ENCODE results near the gene NPC2.

The NPC2 gene

DNA sequence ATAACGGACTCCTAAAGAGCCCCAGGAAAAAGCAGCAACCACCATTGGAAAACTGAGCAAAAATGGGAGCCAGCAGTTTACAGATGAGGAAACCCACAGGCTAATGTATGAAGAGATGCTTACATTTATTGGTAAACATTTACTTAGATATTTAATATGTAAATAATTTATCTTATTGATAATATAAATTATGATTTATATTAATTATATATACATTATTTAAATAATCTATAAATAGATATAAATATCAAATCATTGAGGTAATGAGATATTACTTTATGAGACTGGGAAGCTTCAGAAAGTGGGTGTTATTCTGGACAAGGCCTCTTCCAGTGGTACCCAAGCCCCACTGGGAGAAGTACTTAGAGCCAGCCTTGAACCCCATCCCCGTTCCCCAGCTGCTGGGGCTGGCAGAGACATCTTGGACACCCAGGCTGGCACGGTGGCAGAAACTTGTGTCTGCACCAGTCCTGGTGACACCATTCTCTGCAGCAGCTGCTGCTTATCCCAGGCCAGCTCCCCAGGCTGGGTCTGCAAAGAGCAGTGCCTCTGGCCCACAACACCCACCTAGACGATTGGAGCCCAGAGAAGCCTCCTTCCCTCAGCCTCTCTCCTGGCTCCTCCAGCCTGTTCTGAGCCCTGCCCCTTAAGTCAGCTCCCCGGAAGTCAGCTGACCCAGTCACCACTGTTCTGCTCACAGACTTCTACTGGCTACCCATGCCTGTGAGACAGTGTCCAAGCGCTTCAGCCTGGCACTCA, 26.4 kb upstream of the NPC2 start:
- WGBS, 2 experiments = 90 to 91% methylated on average over 6 of the region's 6 CpGs
- Histone ChIP-seq H3K27ac (ENCODE audit: insufficient read depth, low read depth, low read length, poor library complexity, severe bottlenecking) (no peak overlapping the region), H3K9me3 (ENCODE audit: control insufficient read depth, low read length) (no peaks in the 10 kb centered on the region), H3K36me3 (ENCODE audit: control insufficient read depth, insufficient read depth, low read length) (no peaks in the 10 kb centered on the region), H3K4me3 (ENCODE audit: insufficient read depth, low read depth, low read length) (no peak overlapping the region), H3K27me3 (ENCODE audit: control insufficient read depth, insufficient read depth, low read length, poor library complexity, severe bottlenecking) (no peaks in the 10 kb centered on the region), H3K4me1 (ENCODE audit: control insufficient read depth, insufficient read depth, low read length) (peaks cover 20% of the 10 kb centered on the region)

DNA sequence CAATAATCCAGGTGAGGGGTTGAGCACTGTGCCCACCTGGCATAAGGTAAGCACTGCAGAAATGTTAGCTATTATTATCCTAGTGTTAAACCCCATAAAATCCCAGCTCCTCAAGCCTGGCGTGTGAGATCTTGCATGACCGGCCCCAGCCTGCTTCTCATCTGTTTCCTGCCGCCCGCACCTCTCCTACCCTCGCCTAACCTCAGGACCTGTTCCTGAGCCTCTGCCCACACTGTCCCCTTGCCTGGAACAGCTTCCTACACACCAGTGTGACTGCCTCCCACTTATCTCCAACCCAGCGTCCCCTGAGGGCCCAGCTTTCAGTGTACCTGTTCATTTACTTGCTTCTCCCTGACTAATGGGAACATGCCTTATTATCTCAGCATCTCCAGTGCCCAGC, 25.1 kb upstream of the NPC2 start:
- H3K4me3 ChIP-seq (ENCODE audit: insufficient read depth, low read depth, low read length) = no peak overlapping the region
- no peaks in the 10 kb centered on the region for H3K27me3 ChIP-seq (ENCODE audit: control insufficient read depth, insufficient read depth, low read length, poor library complexity, severe bottlenecking)
- H3K4me1 ChIP-seq (ENCODE audit: control insufficient read depth, insufficient read depth, low read length) = peaks cover 10% of the 10 kb centered on the region
- H3K27ac ChIP-seq (ENCODE audit: insufficient read depth, low read depth, low read length, poor library complexity, severe bottlenecking) = no peak overlapping the region
- H3K9me3 ChIP-seq (ENCODE audit: control insufficient read depth, low read length) = no peaks in the 10 kb centered on the region
- H3K36me3 ChIP-seq (ENCODE audit: control insufficient read depth, insufficient read depth, low read length) = no peaks in the 10 kb centered on the region
- 93% methylated on average over 6 of the region's 6 CpGs for WGBS, 2 experiments

DNA sequence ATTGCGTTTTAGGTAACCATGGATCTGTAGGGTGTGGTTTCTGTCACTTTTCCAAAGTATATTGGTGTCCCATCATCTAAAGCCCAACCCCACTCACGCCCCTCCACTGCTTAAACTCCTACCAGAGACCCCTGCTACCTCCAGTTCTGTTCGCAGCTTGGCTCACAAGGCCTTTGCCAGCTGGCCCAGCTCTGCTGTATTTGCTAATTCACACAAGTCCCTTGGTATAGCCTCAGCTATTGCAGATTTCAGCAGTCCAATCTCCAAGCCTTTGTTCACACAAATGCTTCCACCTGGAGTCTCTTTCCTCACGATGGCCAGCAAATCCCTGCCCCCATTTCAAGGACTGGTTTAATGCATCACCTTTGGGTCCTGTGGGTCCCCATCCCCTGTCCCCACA, 24.6 kb upstream of the NPC2 start:
- H3K4me1 ChIP-seq (ENCODE audit: control insufficient read depth, insufficient read depth, low read length) = peaks cover 10% of the 10 kb centered on the region
- 91 to 92% methylated on average over 4 of the region's 4 CpGs for WGBS, 2 experiments
- no peaks in the 10 kb centered on the region for H3K27me3 ChIP-seq (ENCODE audit: control insufficient read depth, insufficient read depth, low read length, poor library complexity, severe bottlenecking)
- H3K36me3 ChIP-seq (ENCODE audit: control insufficient read depth, insufficient read depth, low read length) = no peaks in the 10 kb centered on the region
- no peak overlapping the region for H3K4me3 ChIP-seq (ENCODE audit: insufficient read depth, low read depth, low read length)
- H3K9me3 ChIP-seq (ENCODE audit: control insufficient read depth, low read length) = no peaks in the 10 kb centered on the region
- no peak overlapping the region for H3K27ac ChIP-seq (ENCODE audit: insufficient read depth, low read depth, low read length, poor library complexity, severe bottlenecking)

DNA sequence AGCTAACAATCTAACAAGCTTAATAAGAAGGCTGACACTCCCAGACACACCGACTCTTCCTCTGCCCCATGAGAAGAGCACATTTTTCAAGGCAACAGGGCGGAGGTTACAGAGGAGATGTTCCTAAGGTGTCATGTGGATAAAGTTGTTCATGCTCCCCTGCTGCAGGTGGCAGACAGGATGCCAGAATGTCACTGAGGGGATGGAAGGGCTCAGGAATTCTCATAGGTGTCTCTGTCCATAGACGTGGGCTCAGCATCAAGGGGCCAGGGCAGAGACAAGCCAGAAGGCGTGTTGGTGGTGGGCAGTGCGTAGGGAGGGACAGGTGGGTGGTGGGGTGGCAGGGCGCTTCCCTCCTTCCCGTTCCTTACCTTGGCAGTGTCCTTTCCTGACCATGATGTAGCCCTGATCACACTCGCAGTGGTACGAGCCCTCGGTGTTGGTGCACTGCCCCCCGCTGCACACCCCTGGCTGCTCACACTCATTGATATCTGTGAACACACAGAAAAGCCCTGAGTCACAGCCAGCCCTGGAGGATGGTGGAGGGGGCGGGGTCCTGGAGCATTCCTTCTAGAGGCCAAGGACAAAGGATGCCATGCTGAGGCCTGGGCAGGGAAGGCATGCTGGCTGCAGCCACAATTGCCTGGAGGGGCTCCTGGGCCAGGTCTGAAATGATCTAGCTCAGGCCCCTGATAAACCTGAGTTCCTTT, 23.5 kb upstream of the NPC2 start:
- Histone ChIP-seq H3K4me3 (ENCODE audit: insufficient read depth, low read depth, low read length) (no peak overlapping the region), H3K27ac (ENCODE audit: insufficient read depth, low read depth, low read length, poor library complexity, severe bottlenecking) (no peak overlapping the region), H3K4me1 (ENCODE audit: control insufficient read depth, insufficient read depth, low read length) (peaks cover 11% of the 10 kb centered on the region), H3K36me3 (ENCODE audit: control insufficient read depth, insufficient read depth, low read length) (no peaks in the 10 kb centered on the region), H3K27me3 (ENCODE audit: control insufficient read depth, insufficient read depth, low read length, poor library complexity, severe bottlenecking) (no peaks in the 10 kb centered on the region), H3K9me3 (ENCODE audit: control insufficient read depth, low read length) (no peaks in the 10 kb centered on the region)
- 75 to 82% methylated on average over 12 of the region's 12 CpGs for WGBS, 2 experiments

DNA sequence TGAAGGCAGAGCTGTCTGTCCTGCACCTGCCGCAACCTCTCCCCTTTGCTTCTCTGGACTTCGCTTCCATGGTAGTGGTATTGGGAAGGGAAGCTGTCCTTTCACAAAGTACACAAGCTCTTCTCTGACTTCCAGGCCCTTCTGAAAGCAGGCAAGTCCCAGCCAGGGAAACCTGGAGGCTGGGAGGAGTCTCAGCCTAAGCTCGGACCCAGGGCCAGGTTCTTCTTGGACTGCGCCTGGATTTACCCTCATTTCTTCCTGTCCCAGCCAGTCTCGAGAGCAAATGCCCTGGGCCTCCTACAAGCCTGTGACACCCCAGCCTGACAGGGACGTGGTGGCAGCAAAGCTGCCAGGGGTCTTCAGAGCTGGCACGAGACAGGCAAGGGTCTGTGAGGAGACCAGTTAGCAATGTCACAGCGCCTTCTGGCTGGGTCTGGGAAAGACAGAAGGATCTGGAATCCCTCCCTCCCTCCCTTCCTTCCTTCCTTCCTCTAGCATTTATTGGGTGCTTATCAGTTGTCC, 22.8 kb upstream of the NPC2 start:
- H3K27ac ChIP-seq (ENCODE audit: insufficient read depth, low read depth, low read length, poor library complexity, severe bottlenecking) = no peak overlapping the region
- no peaks in the 10 kb centered on the region for H3K36me3 ChIP-seq (ENCODE audit: control insufficient read depth, insufficient read depth, low read length)
- H3K9me3 ChIP-seq (ENCODE audit: control insufficient read depth, low read length) = no peaks in the 10 kb centered on the region
- H3K27me3 ChIP-seq (ENCODE audit: control insufficient read depth, insufficient read depth, low read length, poor library complexity, severe bottlenecking) = no peaks in the 10 kb centered on the region
- H3K4me3 ChIP-seq (ENCODE audit: insufficient read depth, low read depth, low read length) = no peak overlapping the region
- WGBS, 2 experiments = 93 to 96% methylated on average over 7 to 8 of the region's 8 CpGs
- H3K4me1 ChIP-seq (ENCODE audit: control insufficient read depth, insufficient read depth, low read length) = peaks cover 17% of the 10 kb centered on the region

DNA sequence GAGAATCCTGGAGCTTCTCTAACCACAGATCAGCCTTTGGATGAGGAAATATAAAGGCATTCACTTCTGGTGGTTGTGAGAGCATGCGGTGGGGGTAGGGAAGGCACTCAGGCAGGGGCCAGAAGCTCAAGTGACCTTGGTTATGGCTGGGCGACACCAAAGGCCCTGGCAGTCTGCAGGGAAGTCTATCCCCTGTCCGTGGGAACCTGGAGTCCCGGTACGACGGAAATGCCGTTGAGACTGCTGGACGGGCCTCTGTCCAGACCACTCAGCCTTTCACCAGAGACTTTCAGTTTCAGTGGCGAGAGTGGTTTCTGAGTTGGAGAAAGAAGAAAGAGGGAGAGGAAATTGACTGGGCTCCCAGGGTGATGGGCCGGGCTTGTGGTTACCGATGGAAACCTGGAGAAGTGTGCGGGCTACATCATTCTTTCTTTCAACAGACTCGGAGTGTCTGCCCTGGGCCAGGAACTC, 21.4 kb upstream of the NPC2 start:
- H3K36me3 ChIP-seq (ENCODE audit: control insufficient read depth, insufficient read depth, low read length) = no peaks in the 10 kb centered on the region
- H3K4me3 ChIP-seq (ENCODE audit: insufficient read depth, low read depth, low read length) = no peak overlapping the region
- 72 to 76% methylated on average over 12 to 13 of the region's 13 CpGs for WGBS, 2 experiments
- H3K27me3 ChIP-seq (ENCODE audit: control insufficient read depth, insufficient read depth, low read length, poor library complexity, severe bottlenecking) = no peaks in the 10 kb centered on the region
- H3K4me1 ChIP-seq (ENCODE audit: control insufficient read depth, insufficient read depth, low read length) = peaks cover 32% of the 10 kb centered on the region
- H3K9me3 ChIP-seq (ENCODE audit: control insufficient read depth, low read length) = no peaks in the 10 kb centered on the region
- no peak overlapping the region for H3K27ac ChIP-seq (ENCODE audit: insufficient read depth, low read depth, low read length, poor library complexity, severe bottlenecking)

DNA sequence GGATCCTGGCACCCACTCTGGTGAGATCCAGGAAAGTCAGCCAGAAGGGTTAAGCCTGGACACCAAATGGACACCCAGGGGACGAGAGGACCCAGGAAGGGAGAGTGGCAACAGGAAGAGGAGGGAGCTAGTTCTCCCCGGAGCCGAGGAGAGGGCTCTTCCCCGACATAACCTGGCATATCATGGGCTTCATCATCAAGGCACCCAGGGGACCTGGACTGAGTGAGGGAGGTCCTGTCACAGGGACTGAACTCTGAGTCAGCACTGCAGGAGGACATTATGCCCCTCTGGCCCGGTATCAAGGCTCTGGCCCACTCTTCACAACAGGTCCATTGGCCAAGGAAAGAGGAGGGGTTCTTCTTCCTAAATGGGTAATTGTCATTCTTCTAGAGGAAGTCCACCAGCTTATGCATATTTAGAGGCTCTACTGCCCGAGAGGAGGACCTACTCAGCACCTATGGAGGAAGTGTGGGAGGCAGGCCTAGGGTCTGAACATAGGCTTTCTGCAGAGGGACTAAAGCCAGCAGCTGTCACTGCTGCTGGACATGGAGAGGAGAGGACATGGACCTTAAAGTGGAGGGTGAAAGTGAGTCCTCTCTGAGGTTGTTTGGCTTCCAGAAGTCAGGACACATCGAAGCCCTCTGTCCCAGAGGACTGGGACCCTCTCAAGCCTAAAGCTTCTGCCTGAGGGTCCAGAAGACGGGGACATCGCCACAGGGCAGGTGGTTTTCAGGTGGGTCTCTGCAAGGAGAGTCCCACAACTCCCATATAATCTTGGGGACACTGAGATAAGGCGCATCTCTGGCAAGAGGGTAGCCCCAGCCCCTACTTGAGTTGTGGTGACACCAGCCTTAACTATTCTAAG, 19.1 kb upstream of the NPC2 start:
- H3K4me1 ChIP-seq (ENCODE audit: control insufficient read depth, insufficient read depth, low read length) = peaks cover 44% of the 10 kb centered on the region
- no peaks in the 10 kb centered on the region for H3K9me3 ChIP-seq (ENCODE audit: control insufficient read depth, low read length)
- H3K4me3 ChIP-seq (ENCODE audit: insufficient read depth, low read depth, low read length) = no peak overlapping the region
- WGBS, 2 experiments = 84 to 86% methylated on average over 10 of the region's 10 CpGs
- no peaks in the 10 kb centered on the region for H3K27me3 ChIP-seq (ENCODE audit: control insufficient read depth, insufficient read depth, low read length, poor library complexity, severe bottlenecking)
- H3K27ac ChIP-seq (ENCODE audit: insufficient read depth, low read depth, low read length, poor library complexity, severe bottlenecking) = no peak overlapping the region
- H3K36me3 ChIP-seq (ENCODE audit: control insufficient read depth, insufficient read depth, low read length) = no peaks in the 10 kb centered on the region

DNA sequence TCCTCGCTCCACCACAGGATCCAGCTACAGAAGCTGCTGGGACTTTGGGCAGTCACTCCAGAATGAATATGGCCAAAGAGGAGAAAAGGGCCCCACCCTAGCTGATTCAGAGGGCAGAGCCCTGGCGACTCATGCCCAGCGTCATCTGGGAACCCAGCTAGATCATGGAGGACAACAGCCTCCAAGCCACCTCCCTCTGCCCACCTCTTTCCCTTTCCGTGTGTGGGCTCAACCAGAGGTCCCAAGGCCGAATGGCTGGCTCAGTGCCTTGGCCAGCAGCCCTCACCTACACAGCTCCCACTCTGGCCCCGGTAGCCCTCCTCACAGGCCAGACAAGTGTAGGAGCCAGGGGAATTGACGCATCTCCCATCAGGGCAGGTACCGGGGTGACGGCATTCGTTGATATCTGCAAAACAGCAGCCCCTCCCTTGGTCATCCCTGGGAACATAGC, 17.9 kb upstream of the NPC2 start:
- Histone ChIP-seq H3K36me3 (ENCODE audit: control insufficient read depth, insufficient read depth, low read length) (no peaks in the 10 kb centered on the region), H3K27ac (ENCODE audit: insufficient read depth, low read depth, low read length, poor library complexity, severe bottlenecking) (no peak overlapping the region), H3K4me3 (ENCODE audit: insufficient read depth, low read depth, low read length) (no peak overlapping the region), H3K27me3 (ENCODE audit: control insufficient read depth, insufficient read depth, low read length, poor library complexity, severe bottlenecking) (no peaks in the 10 kb centered on the region), H3K9me3 (ENCODE audit: control insufficient read depth, low read length) (no peaks in the 10 kb centered on the region), H3K4me1 (ENCODE audit: control insufficient read depth, insufficient read depth, low read length) (peaks cover 39% of the 10 kb centered on the region)
- 73 to 81% methylated on average over 10 of the region's 10 CpGs for WGBS, 2 experiments

DNA sequence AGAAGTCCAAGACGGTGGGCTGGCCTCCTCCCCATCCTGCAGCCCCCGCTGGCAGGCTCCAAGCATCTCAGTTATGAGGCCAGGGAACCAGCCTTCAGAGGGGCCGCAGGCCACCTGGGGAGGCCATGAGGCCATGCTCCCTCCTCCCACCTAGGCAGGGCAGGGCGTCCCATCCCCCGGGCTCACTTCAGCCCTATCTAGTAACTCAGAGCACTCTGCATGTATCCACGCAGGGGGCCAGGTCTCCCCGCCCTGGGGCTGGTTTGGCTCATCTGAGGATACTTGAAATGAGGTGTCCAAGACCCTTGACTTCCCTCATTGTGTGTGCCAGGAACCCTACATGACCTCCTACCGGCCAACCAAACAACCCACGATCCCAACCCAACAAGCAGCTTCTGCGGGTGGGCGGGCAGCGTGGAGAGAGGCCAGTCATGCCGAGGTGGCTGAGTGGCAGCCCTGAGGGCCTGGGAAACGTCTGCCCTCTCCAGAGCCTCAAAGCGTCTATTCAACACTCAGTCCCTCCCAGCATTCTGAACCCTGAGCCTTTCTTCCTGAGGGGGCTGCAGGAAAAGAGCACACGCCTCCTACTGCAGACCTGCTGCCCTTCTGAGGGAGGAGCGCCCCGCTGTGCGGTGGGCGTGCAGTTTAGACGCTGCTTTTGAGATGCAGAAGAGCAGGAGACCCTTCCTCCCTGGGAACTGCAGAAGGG, 17.3 kb upstream of the NPC2 start:
- Histone ChIP-seq H3K4me1 (ENCODE audit: control insufficient read depth, insufficient read depth, low read length) (peaks cover 39% of the 10 kb centered on the region), H3K27ac (ENCODE audit: insufficient read depth, low read depth, low read length, poor library complexity, severe bottlenecking) (peak overlapping the region; percentile 6), H3K4me3 (ENCODE audit: insufficient read depth, low read depth, low read length) (no peak overlapping the region), H3K36me3 (ENCODE audit: control insufficient read depth, insufficient read depth, low read length) (no peaks in the 10 kb centered on the region), H3K9me3 (ENCODE audit: control insufficient read depth, low read length) (no peaks in the 10 kb centered on the region), H3K27me3 (ENCODE audit: control insufficient read depth, insufficient read depth, low read length, poor library complexity, severe bottlenecking) (no peaks in the 10 kb centered on the region)
- WGBS, 2 experiments = 35% methylated on average over 21 of the region's 21 CpGs

Measured in ectodermal cell (in vitro differentiated cells).